Activated CD4-positive, alpha-beta T cell treated with anti-CD3 and anti-CD28 coated beads, Interleukin-2, Interleukin-6, amounts not matched to agents 100 ng/mL and 50 ng/mL, durations not matched to agents 16 hours and 8 hours (primary cell): ENCODE data around the gene BAHD1.

Experiments
- DNase-seq: peaks from one replicate; pipeline ENCODE4 v3.0.0-alpha.2; 2020

The BAHD1 gene

DNA sequence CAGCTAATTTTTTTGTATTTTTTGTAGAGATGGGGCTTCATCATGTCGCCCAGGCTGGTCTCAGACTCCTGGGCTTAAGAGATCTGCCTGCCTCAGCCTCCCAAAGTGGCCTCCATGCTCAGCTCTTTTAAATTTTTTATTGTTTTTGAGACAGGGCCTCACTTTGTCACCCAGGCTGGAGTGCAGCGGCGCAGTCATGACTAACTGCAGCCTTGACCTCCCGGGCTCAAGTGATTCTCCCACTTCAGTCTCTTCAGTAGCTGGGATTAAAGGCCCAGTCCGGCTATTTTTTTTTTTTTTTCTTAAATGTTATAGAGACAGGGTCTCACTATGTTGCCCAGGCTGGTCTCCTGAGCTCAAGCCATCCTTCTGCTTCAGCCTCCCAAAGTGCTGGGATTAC lies 15.1 kb upstream of the BAHD1 start:
- DNase-seq = no peak

DNA sequence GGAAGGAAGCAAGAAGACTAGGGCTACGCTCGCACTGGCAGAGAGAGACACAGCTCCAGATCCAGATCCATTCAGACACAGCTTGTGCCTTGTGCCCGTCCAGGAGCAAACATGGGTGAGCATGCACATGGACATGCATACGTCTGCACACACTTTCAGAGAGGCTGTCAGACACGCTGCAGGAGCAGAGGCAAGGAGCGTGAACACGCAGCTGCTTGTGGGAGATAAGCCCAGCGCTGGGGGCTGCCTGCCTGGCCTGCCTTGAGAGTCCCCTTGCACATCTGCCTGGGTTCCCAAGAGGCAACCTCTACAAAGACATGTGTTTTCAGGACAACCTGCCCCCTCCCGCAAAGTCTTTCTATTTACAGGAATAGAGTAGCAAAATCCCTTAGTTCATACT lies 13.6 kb upstream of the BAHD1 start:
- no peak for DNase-seq

DNA sequence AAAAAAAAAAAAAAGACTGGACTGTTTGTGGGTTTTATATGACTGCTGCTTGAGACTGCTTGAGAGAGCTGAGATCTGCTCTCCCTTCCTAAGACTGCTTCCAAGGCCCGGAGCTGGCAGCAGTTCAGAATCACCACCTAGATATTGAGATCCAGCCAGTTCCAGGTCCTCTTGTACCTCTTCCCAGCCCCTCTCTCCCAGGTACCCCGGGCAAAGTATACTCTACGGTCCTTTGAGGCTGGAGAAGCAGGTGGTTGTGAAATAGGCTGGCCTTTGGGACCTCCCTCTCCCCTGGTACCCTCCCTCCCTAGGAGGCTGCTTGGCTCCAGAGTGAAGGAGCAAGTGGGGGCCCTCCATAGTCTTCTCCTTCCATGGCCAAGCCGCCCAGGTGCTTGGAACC lies 12.6 kb upstream of the BAHD1 start:
- DNase-seq = no peak

DNA sequence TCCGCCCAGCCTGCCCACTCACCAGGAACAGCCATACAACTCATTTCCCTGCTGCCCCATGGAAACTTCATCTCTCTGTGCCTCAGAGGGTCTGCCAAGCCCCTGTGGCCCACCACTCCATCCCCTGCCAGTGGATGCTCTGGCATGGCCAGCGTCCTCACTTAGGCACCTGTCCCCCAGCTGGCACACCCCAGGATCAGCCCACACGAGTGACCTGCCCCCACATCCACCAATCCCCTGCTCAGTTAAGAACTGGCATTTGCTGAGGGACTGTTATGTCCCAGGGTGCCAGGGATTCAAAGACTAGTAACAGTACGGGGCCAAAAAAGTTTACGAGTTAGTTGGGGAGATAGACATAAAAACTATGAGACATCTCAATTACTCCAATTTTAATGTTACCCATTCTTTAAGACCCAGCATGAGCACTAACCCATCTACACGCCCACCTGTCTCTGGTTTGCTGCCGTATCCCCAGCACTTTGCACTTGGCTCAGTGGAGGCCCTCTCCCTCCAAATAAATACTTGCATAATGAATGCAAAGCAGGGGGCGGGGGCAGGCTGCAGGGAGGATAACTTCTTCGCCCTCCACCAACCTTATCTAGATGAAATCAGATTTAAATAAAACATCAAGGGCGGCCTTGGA lies 11.6 kb upstream of the BAHD1 start:
- no peak for DNase-seq

DNA sequence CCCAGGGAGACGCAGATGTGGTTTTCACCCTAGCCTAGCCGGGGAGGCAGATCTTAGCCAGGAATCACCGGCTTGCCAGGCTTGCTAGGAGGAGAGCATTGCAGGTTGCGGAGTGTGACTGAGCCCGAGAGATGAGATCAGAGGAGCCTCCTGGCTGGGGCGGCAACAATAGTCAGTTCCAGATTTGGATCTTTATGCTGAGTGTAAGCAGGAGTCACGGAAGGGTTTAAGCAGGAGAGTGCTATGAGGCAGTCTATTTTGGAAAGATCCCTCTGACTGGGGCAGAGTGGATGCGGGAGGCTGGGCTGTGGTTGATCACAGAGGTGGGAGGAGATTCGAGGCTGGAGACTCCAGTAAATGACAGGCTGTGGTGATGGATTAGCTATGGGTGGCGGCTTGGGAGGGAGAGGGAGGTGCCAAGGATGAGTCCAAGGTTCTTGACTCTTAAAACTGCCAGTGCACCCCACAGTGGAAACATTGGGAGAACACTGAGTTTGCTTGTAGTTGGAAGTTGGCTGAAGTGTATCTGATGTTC lies 10.4 kb upstream of the BAHD1 start:
- no peak for DNase-seq

DNA sequence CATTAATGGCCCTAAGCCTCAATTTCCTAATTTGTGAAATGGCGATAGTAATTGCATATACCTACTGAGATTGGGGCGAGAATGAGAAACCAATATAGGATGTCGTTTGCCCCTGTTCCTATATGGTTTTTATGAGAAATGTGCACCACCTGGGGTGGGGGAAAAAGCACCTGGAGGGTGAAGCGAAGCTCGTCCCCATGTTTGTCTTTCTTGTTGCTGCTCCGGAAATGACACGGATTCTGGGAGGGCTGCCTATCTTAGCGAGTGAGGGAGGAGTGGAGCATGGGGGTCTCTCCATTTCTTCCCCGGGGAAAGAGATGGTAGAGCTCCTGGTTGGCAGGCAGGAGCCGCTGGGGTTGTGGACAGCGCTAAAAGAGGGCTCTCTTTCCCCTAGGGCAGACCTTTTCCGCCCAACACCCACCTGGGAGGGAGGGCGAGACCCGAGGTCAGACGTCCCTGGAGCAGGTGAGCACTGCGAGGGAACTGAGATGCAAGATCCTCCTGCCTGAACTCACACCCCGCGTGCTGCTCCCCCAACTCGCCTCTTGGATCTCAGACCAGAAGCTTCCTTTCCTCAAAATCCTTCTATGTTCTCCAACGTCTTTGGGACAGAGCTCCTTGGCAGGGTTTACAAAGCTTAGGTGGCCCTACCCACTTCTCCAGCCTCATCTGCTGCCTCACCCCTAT lies 5.6 kb upstream of the BAHD1 start:
- no peak for DNase-seq

DNA sequence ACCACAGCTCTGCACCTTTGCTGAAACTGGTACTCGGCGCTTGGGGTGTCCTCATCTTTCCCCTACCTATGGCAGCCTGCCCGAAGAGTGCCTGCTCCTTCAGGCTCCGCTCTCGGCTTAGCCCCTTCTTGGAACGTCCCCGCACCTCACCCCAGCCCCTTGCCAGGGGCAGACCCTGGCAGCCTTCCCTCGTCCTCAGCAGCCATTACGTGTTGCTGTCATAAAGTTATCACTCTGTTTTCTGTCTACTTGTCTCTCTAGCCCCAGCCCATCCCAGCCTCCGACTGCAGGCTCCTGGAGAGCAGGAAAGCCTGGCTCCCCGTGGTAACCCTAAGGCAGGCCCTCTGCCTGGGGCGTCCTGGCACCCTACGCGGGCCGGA lies 5.1 kb upstream of the BAHD1 start:
- DNase-seq = no peak

DNA sequence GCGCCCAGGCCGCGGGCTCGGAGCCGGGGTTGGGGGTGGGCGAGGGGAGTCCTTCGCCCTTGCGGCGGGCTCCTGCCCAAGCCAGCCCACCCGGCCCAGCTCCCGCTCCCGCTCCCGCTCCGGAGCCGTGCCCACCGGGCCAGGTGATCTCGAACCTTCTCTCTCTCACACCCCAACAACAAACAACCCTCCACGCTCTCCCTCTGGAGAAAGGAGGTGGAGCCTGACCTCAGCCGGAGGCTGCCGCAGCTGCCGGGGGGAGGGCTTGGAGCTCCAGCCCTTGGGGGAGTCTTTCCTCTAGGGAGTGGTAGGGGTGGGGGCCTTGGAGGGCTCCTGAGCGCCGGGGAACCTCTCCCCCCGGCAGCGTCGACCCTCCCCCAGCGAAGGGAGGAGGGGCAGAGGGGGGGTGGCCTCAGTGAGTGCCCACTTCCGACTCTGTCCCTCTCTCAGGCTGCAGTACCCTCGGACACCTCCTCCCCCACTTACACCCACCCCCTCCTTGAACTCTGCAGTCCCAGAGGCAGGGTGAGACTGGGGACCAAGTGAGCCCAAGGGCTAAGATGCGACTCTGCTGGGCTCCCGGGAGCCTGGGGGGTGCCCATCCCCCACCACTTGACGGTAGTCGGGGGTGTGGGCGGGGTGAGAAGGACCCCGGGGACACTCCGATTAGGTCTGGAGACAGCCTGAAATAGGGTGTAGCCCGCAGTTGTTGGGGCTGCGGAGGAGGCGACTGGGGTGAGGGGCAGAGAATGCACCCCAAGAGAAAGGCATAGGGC lies 4.4 kb upstream of the BAHD1 start:
- no peak for DNase-seq

DNA sequence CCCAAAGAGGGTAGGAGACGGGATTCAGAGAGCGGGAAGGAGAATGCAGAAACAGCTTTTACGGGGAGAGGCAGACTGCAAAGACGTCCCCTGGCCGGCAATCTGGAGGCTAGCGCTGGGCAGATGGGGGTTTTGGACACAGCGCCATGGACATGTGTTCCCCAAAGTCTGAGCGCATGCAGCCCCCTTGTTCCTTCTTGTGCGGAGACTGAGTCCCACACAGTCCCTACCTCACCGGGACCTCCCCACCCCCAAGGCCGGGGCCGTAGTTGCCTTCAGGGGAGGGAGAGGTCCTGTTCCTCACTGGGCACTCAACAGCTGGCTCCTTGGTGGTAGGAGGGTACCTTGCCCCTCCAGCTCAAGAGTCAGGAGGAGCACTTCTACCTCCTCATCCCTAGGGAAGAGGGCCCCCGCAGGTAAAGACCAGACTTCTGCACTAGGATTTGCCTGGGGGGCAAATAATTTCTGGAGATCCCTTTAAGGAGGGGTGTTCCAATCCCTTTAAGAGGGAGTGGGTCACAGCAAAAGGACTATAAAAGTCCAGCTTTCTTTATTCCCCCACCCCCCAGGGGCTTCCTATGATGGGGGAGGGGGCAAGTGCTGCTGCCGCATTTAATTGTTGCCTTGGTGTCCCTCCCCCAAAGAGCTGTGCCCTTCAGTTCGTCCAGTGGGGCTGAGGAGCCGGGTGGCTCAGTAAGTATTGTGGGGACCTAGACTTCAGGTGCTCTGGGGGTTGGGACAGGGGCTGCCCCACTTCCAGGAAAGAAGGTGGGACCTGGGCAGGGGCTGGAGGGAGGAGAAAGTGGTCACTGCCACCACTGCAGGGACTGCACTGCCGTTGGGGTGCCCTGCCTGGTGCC lies 3.6 kb upstream of the BAHD1 start:
- DNase-seq = no peak

DNA sequence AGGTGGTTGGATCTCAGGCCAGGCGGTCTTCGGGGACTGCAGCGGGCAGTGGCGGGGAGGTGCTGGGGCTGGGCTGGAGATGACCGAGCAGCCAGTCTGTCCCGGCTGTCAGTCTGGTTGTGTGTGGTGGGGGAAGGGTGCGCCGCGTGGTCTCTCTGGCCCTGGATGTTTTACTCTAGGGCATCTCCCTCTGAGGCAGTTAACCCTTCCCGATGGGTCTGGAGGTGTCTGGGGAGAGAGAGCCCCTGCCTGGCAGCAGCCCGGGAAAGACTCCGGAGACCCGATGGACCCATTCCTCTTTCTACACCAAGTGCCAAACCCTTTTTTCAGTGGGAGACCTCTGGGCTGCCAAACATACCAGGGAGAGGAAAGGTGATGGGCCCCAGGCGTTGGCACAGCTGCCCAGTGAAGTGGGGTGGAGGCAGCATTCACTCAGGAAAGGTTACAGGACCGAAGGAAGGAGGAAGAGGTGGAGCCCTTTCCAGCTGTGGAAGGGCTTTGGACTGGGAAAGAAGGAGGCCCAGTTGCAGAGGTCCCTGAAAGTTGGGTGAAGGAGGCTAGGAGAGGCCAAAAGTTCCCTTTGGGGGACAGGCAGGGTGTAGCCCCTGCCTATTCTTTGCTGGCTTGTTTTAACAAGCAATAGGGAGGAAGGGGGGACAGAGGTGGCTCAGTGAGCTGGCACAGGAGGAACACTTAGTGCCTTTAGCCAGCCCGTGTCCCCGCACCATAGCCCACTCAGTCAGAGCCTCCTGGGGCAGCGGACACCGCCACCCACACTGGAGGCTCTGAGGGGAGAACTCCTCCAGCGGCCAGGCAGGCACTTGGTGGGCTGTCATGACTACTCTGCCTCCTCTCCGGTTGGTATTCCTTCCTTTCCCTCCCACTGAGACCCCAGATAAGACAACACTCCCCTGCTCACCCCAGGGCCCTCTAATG lies 2.7 kb upstream of the BAHD1 start:
- DNase-seq = no peak

DNA sequence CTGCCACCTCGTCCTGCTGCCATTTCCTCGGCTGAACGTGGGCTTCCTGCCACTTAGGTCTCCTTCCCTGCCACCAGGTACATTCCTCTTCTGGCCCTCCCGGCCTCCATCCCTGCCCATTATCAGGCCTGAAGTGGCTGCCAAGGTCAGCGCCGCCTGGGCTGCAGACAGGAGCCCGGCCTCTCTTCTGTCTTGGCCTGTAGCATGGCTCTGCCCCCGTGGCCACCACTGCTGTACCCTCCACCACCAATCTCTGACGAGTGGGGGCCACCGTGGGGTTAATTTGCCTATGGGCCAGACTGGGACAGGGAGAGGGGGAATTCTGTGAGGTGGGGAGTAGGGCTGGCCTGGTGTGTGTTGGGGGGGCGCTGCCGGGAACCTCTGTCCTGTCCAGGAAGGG lies 2.0 kb upstream of the BAHD1 start:
- DNase-seq = no peak

DNA sequence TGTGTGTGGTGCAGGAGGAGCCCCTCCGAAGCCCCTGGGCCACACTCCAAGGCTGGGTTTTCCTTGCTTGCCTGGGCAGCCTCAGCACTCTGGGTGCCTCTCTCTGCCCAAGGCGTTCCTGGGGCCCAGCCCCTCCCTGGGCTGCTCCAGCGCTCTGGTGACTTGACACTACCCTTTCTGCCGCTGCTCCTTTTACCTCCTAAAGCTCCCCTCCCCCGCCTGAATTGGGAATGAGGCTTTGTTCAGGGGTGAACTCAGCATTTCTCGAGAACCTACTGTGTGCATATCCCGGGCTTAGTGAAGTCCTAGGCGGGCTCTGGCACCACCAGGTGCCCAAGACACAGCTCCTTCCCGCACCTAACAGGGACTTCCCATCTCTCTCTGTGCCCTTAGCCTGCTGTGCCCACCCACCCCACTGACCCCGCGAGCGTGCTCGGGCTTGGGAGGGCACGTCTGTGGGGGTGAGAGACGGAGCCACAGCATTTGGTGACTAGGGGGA lies 1.2 kb upstream of the BAHD1 start:
- no peak for DNase-seq

DNA sequence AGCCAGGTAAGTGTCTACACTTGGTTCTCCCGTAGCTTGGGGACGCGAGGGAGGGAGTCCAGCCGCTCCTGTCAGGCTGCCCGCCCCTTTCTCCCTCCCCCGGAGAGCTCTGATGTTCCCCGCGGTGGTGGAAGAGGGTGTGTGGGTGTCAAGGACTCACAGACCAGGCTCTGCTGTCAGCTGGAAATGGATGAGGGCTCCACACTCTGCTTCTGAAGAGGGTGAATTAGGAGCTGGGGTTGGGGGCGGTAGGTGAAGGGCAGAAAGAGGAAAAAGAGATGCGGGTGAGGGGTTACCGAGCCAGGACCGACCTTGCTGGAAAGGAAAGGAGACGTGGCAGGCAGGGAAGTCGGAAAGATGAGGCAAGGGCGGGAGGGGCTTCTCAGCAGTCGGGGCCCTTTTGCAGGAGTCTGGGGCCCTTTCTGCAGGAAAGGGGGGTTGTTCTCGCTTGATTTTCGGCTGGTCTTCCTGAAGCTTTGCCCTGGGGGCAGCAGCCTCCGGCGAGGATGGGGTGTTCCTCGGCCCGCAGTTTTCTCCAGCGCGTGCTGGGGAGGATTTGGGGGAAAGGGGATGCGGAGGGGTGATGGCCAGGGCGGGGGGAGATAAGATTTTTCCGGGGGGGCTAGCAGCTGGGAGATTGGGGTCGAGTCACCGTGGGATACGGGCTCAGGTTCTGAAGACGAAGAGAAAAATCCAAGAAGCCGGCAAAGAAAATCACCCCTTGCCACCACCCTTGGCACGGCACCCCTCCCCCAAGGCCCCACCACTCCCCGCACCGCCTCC lies 602 bp upstream of the BAHD1 start:
- DNase-seq = peak; percentile 45

DNA sequence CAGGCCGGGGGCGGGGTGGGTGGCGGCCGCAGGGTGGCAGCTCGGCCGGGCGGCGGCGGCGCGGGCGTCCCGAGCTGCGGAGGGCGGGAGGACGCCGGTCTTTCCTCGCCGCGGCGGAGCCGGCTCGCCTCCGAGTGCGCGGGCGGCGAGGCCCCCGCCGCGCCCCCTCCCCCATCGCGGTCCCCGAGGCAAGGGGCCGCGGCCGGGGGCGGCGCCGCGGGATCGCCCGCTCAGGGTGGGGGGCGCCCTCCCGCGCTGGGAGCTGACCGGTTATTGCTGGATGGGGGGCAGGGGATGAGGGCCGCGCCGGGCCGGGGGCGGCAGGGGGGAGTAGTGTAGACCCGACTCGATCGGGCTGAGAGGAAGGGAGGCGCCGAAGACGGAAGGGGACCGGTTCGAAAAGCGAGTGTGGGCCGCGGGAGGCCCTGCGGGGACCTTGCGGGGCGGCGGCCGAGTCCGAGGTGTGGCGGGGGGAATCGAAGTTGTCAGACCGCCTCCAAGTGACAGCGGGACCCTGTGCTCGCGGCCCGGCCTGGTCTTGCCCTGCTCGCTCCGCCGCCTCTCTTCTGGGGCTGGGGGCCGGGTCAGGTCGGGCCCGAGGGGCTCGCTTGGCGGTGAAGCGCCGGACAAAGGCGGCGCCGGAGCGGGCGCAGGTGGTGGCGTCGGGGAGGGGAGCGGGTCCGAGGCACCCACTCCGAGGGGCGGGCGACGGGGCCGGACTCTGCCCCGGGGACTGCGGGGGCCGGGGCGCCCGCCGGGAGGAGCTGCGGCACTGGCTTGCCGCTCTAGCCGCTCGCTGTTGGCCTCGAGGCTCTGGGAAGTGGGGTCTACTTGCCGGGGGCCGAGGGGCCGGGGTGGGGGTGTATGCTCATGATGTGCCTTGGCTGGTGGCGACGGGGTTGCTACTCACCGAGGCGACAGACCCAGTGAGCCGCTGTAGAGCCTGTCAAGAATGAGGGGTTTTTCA lies 1.1 kb downstream of the BAHD1 start:
- DNase-seq = no peak

DNA sequence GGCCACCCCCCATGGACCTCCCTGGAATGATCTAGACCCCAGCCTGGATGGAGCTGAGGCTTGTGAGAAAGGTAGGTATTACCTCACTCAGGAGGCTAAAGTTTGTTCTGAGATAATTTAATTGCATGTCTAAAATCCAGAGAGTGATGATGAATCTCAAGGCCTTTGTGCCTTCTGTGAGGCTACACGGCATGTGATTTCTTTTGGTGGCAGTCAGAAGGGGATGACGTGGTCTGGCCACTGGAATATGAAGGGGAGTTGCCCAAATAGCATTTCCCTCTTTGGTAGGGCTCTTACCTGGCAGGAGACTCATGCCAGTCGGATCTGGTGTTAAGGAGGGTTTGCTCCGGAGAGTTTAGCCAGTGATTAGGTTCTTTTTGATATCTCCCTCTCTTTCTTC lies 2.5 kb downstream of the BAHD1 start:
- DNase-seq = no peak

DNA sequence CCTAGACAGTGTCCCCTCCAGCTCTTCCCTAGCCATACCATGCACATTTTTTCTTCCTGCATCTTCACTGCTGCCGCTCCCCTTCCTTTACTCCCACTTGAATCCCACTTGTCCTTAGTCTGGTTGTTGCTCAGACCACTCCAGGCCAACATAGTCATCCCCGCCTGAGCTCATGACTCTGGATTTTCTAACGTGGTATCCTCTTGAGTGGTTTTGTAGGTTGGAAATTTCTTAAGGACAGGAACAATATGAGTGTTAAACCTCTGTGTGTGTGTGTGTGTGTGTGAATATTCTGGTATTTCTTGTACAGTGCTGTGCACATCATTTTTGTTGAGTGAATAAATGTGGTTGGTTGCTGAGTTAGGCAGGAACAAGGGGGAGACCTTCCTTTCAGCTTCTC lies 3.1 kb downstream of the BAHD1 start:
- DNase-seq = no peak

DNA sequence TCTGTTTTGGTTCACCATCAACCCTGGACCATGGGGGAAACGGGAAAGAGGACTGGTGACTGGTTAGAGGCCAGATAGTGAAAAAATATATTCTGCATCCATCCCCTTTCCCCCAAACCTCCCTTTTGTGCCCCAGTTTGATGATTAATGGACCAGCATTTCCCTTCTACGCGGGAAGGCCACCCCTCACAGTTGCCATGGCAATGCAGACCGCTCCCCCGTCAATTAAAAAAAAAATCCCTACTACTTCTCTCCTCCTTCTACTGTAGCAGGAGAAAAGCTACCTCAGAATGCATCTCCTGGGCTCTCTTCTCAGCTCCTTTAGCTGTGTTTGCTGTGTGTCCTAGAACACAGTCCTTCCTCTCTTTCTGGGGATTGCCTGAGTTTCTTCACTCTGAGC lies 4.0 kb downstream of the BAHD1 start:
- no peak for DNase-seq

DNA sequence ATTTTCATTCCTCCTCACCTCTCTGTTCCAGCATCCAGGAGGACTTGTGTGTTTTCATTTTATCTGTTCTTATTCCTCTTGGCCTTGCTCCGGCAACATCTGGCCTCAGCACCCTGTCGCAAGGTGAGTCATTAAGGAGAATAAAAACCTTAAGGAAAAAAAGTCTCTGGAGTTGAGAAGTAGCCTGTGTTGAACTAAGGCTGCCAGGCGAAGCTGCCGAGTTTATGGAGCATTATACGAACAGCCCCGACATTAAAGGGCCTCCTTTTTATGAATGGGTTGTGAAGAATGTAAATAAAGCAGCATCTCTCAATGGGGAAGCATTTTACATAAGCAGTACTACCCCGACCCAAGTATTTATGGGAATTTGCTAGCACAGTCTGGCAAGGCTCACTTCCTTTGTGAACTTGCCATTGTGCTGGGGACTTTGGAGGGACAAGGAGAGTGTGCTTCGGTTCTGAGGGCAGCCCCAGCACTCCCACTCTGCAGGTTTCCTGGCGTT lies 4.7 kb downstream of the BAHD1 start:
- DNase-seq = no peak

DNA sequence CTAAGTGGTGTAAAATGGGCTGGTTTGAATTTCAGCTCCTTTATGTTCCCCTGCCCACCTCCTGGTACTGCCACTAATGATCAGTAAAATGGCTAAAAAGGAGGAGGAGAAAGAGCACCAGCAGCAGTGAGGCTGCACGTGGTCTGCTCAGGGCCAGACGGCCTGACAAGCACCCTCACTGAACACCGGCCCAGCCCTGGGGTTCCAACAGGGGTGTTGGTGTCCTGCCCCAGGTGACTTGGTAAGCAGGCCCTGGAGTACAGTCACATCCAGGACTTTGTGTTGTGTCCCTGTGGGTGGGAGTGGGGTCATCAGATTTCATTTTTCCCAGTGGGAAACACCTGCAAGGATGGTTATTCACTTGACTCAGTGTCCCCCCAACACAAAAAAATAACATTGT lies 5.4 kb downstream of the BAHD1 start:
- DNase-seq = no peak
